Keratinocyte (primary cell): ENCODE results near the gene CENPF. TPM values are rescaled to one million over a fixed set of nuclear protein-coding genes. Genes with fewer than 3 reads are reported as not detected.

Experiments used
- DNase-seq: peaks from one replicate; pipeline ENCODE4 v3.0.0-alpha.2; 2011; ENCODE audit warnings: low read depth, missing footprints, low spot score
- FAIRE-seq: peaks from 2 replicates; lab custom pipeline; 2011; peaks lifted over from hg19 to GRCh38; lab: Jason Lieb, UNC
- H2AFZ ChIP-seq: 2 replicates; pipeline ENCODE4 v1.6.0; 2012; ENCODE audit warnings: low read length, control low read depth, inconsistent platforms; ENCODE audit not compliant: control insufficient read depth
- H3K27ac ChIP-seq: 2 replicates; pipeline ENCODE4 v1.5.1; 2011; ENCODE audit warnings: low read length; ENCODE audit not compliant: control insufficient read depth, insufficient read depth
- H3K27me3 ChIP-seq: 3 replicates; pipeline ENCODE4 v1.6.0; 2011; ENCODE audit warnings: low read length; ENCODE audit not compliant: control insufficient read depth, insufficient read depth; ENCODE audit errors: extremely low read depth
- H3K36me3 ChIP-seq, 2 experiments: 2 replicates in 1 of 2; 3 replicates in 1 of 2; pipeline ENCODE4 v1.5.1; 2011; ENCODE audit warnings: low read length in 2 of 2, mild to moderate bottlenecking in 1 of 2; ENCODE audit not compliant: control insufficient read depth in 2 of 2, insufficient read depth in 2 of 2; ENCODE audit errors: extremely low read depth in 1 of 2
- H3K4me1 ChIP-seq: 3 replicates; pipeline ENCODE4 v1.5.1; 2011; ENCODE audit warnings: low read length; ENCODE audit not compliant: control insufficient read depth, insufficient read depth; ENCODE audit errors: extremely low read depth
- H3K4me2 ChIP-seq: 3 replicates; pipeline ENCODE4 v1.6.0; 2011; ENCODE audit warnings: low read depth, low read length; ENCODE audit not compliant: control insufficient read depth, insufficient read depth; ENCODE audit errors: extremely low read depth
- H3K4me3 ChIP-seq, 3 experiments: fragments of 200-600 bp in 1 of 3; sonication (generic) in 1 of 3; 2 replicates in 2 of 3; 3 replicates in 1 of 3; pipeline ENCODE4 v1.5.1; 2011 to 2016; ENCODE audit warnings: low read length in 3 of 3, mild to moderate bottlenecking in 3 of 3, control low read depth in 2 of 3, inconsistent platforms in 1 of 3, low read depth in 1 of 3, mixed read lengths in 1 of 3, mixed run types in 1 of 3, moderate library complexity in 1 of 3; ENCODE audit not compliant: control insufficient read depth in 2 of 3, insufficient read depth in 2 of 3; ENCODE audit errors: extremely low read depth in 1 of 3
- H3K79me2 ChIP-seq: 2 replicates; pipeline ENCODE4 v1.6.0; 2012; ENCODE audit warnings: low read length; ENCODE audit not compliant: control insufficient read depth, insufficient read depth
- H3K9ac ChIP-seq: 3 replicates; pipeline ENCODE4 v1.6.0; 2011; ENCODE audit warnings: low read length; ENCODE audit not compliant: control insufficient read depth, insufficient read depth; ENCODE audit errors: extremely low read depth
- H3K9me1 ChIP-seq: 3 replicates; pipeline ENCODE4 v1.6.0; 2011; ENCODE audit warnings: low read length; ENCODE audit not compliant: control insufficient read depth, insufficient read depth; ENCODE audit errors: extremely low read depth
- H3K9me3 ChIP-seq: 2 replicates; pipeline ENCODE4 v1.5.1; 2012; ENCODE audit warnings: low read depth, low read length; ENCODE audit not compliant: control insufficient read depth
- H4K20me1 ChIP-seq: 3 replicates; pipeline ENCODE4 v1.6.0; 2011; ENCODE audit warnings: low read length; ENCODE audit not compliant: control insufficient read depth, insufficient read depth; ENCODE audit errors: extremely low read depth
- CTCF ChIP-seq, 3 experiments: IDR thresholded peaks in 1 of 3; conservative IDR thresholded peaks in 1 of 3; optimal IDR thresholded peaks in 1 of 3; 2 replicates in 2 of 3; 3 replicates in 1 of 3; pipeline versions ENCODE3 to v1.5.1; 2011; ENCODE audit warnings: low read length in 3 of 3, mild to moderate bottlenecking in 3 of 3, moderate library complexity in 2 of 3, control low read depth in 1 of 3, inconsistent platforms in 1 of 3; ENCODE audit not compliant: insufficient read depth in 2 of 3; ENCODE audit errors: extremely low read depth in 1 of 3
- EZH2 ChIP-seq: IDR thresholded peaks from one replicate; pipeline ENCODE4 v1.6.1; 2012; ENCODE audit warnings: inconsistent platforms, mild to moderate bottlenecking, low read length, moderate library complexity
- dilution Hi-C: fragments of 300-500 bp; cut with MboI; formaldehyde crosslinking; loops from one replicate; pipeline ENCODE4 v1.7.0; 2020; ENCODE audit warnings: low sequenced_read_pairs; ENCODE audit not compliant: extremely low pct_ligation_motif_present
- polyA plus RNA-seq, 5 experiments: library from polyadenylated mRNA; depleted of rRNA in 3 of 5; stranded (reverse) in 3 of 5; stranded (forward) in 1 of 5; unstranded in 1 of 5; fragments of >200 nt; gene quantifications; 1 replicate in 1 of 5; 2 replicates in 3 of 5; 3 replicates in 1 of 5; pipeline versions ENCODE4 v1.2.1 to v1.2.3, GENCODE V29; 2011 to 2012; ENCODE audit warnings: missing spikeins in 2 of 5, low read depth in 1 of 5, low replicate concordance in 1 of 5

Gene CENPF
- polyA plus RNA-seq, 1 donor (not counting 4 experiments of a cell fraction or from before 2014, with no cell fraction given), result 14.4 TPM

- TF ChIP-seq EZH2 (no peak), CTCF (optimal IDR thresholded peaks at IDR 0.05 in 1 of 3, IDR thresholded peaks at IDR 0.05 in 1 of 3, conservative IDR thresholded peaks at IDR 0.05 in 1 of 3; ENCODE audit: extremely low read depth in 1 of 3, insufficient read depth in 2 of 3, low read length in 3 of 3) (no peak)
- no peaks in the 10 kb centered on the region for H3K79me2 ChIP-seq
- FAIRE-seq (no peak), DNase-seq (no peak)
- H3K4me3 ChIP-seq, result no peak overlapping the region
- no peaks in the 10 kb centered on the region for H4K20me1 ChIP-seq
- H3K36me3 ChIP-seq, result no peaks in the 10 kb centered on the region
- H3K9ac ChIP-seq, result no peak overlapping the region
- no peak overlapping the region for H2AFZ ChIP-seq
- H3K9me3 ChIP-seq, result no peaks in the 10 kb centered on the region
- H3K27ac ChIP-seq, result no peak overlapping the region
- H3K9me1 ChIP-seq, result no peaks in the 10 kb centered on the region
- no peak overlapping the region for H3K4me2 ChIP-seq
- no peaks in the 10 kb centered on the region for H3K27me3 ChIP-seq
- no peaks in the 10 kb centered on the region for H3K4me1 ChIP-seq
- dilution Hi-C loops, result no loop called here
These were observed 99.6 kb downstream of the CENPF start for GRCh38 chr1:214702556-214702955.

GRCh38 chr1:214707306-214708087 lies 104.5 kb downstream of the CENPF start:
- no peak overlapping the region for H3K4me3 ChIP-seq
- FAIRE-seq (no peak), DNase-seq (no peak)
- no peak overlapping the region for H3K27ac ChIP-seq
- H3K4me1 ChIP-seq, result no peaks in the 10 kb centered on the region
- H4K20me1 ChIP-seq, result no peaks in the 10 kb centered on the region
- no peaks in the 10 kb centered on the region for H3K9me1 ChIP-seq
- H3K4me2 ChIP-seq, result no peak overlapping the region
- no peak overlapping the region for H2AFZ ChIP-seq
- dilution Hi-C loops, result no loop called here
- H3K9me3 ChIP-seq, result no peaks in the 10 kb centered on the region
- no peaks in the 10 kb centered on the region for H3K79me2 ChIP-seq
- no peaks in the 10 kb centered on the region for H3K27me3 ChIP-seq
- no peak overlapping the region for H3K9ac ChIP-seq
- no peaks in the 10 kb centered on the region for H3K36me3 ChIP-seq
- TF ChIP-seq CTCF (optimal IDR thresholded peaks at IDR 0.05 in 1 of 3, IDR thresholded peaks at IDR 0.05 in 1 of 3, conservative IDR thresholded peaks at IDR 0.05 in 1 of 3; ENCODE audit: extremely low read depth in 1 of 3, insufficient read depth in 2 of 3, low read length in 3 of 3) (no peak), EZH2 (no peak)
